GM21737 (cell line): Measurements from ENCODE around the gene RPL31.
"Not testable (repeated sequence)": the region's sequence is repeated elsewhere in the genome, so short reads cannot be mapped to it uniquely, and the experiment has no call there.

ENCODE experiments used
- ATAC-seq: cut with Tn5 transposase; IDR thresholded peaks from one replicate; pipeline ENCODE4 v1.9.1; 2021; ENCODE audit warnings: mild to moderate bottlenecking, moderate library complexity; ENCODE audit not compliant: unreplicated experiment

The RPL31 gene

GRCh38 chr2:101023327-101024107 lies 21.4 kb downstream of the RPL31 start:
- no peak for ATAC-seq

GRCh38 chr2:101025561-101025960 lies 23.5 kb downstream of the RPL31 start:
- no peak for ATAC-seq

GRCh38 chr2:101026253-101026701 lies 24.2 kb downstream of the RPL31 start:
- ATAC-seq = no peak

- no peak for ATAC-seq
These were observed 24.9 kb downstream of the RPL31 start for GRCh38 chr2:101026923-101027469.

GRCh38 chr2:101027852-101028251 lies 25.8 kb downstream of the RPL31 start:
- ATAC-seq = no peak

- no peak for ATAC-seq
These were observed 28.9 kb downstream of the RPL31 start for GRCh38 chr2:101030866-101031554.

GRCh38 chr2:101032084-101032776 lies 30.1 kb downstream of the RPL31 start:
- no peak for ATAC-seq

GRCh38 chr2:101036562-101036961 lies 34.5 kb downstream of the RPL31 start:
- no peak for ATAC-seq

- ATAC-seq = no peak
These were observed 35.2 kb downstream of the RPL31 start for GRCh38 chr2:101037161-101037755.

- no peak for ATAC-seq
These were observed 36.6 kb downstream of the RPL31 start for GRCh38 chr2:101038455-101039255.

GRCh38 chr2:101040072-101040471 lies 38.0 kb downstream of the RPL31 start:
- ATAC-seq = no peak

- ATAC-seq = no peak
These were observed 38.7 kb downstream of the RPL31 start for GRCh38 chr2:101040761-101041160.

- no peak for ATAC-seq
These were observed 39.3 kb downstream of the RPL31 start for GRCh38 chr2:101041413-101041812.

- no peak for ATAC-seq
These were observed 43.2 kb downstream of the RPL31 start for GRCh38 chr2:101045330-101045729.

GRCh38 chr2:101047075-101047766 lies 45.1 kb downstream of the RPL31 start:
- no peak for ATAC-seq

GRCh38 chr2:101047774-101048173 lies 45.7 kb downstream of the RPL31 start:
- ATAC-seq = no peak

- ATAC-seq = no peak
These were observed 46.7 kb downstream of the RPL31 start for GRCh38 chr2:101048756-101049155.

GRCh38 chr2:101050886-101051285 lies 48.8 kb downstream of the RPL31 start:
- ATAC-seq = not testable (repeated sequence)

GRCh38 chr2:101052147-101052546 lies 50.1 kb downstream of the RPL31 start:
- no peak for ATAC-seq

- ATAC-seq = no peak
These were observed 51.0 kb downstream of the RPL31 start for GRCh38 chr2:101053117-101053516.
